Gastrocnemius medialis (tissue), 4 donors: ENCODE measurements around the gene VDAC1.

Experiments
- POLR2A ChIP-seq, 2 donors: fragments of 450-650 bp; IDR thresholded peaks; one replicate each; pipeline ENCODE4 v1.6.1; 2017; ENCODE audit warnings: antibody characterized with exemption in 2 of 2, mild to moderate bottlenecking in 2 of 2, moderate library complexity in 2 of 2
- TF ChIP-seq, protein P1 (sequence below), 5 experiments: fragments of 450-650 bp in 3 of 5; fragments of 200-600 bp in 2 of 5; sonication (generic) in 2 of 5; IDR thresholded peaks in 4 of 5; conservative IDR thresholded peaks in 1 of 5; 1 replicate in 4 of 5; 2 replicates in 1 of 5; pipeline ENCODE4 v1.5.1; 2016 to 2019; ENCODE audit warnings: antibody characterized with exemption in 5 of 5, mild to moderate bottlenecking in 3 of 5, moderate library complexity in 3 of 5

- TF ChIP-seq, protein P1, sequence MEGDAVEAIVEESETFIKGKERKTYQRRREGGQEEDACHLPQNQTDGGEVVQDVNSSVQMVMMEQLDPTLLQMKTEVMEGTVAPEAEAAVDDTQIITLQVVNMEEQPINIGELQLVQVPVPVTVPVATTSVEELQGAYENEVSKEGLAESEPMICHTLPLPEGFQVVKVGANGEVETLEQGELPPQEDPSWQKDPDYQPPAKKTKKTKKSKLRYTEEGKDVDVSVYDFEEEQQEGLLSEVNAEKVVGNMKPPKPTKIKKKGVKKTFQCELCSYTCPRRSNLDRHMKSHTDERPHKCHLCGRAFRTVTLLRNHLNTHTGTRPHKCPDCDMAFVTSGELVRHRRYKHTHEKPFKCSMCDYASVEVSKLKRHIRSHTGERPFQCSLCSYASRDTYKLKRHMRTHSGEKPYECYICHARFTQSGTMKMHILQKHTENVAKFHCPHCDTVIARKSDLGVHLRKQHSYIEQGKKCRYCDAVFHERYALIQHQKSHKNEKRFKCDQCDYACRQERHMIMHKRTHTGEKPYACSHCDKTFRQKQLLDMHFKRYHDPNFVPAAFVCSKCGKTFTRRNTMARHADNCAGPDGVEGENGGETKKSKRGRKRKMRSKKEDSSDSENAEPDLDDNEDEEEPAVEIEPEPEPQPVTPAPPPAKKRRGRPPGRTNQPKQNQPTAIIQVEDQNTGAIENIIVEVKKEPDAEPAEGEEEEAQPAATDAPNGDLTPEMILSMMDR (IDR thresholded peaks at IDR 0.05 in 4 of 5, conservative IDR thresholded peaks at IDR 0.05 in 1 of 5): no peak
- TF ChIP-seq POLR2A (IDR thresholded peaks at IDR 0.05): no peak
These were observed 34.4 kb downstream of the VDAC1 start for GRCh38 chr5:133970325-133970909.
